Measurements from ENCODE around the gene ADPRHL1. TPM values are rescaled to one million over a fixed set of nuclear protein-coding genes. Genes with fewer than 3 reads are reported as not detected.
"Not testable (repeated sequence)": the region's sequence is repeated elsewhere in the genome, so short reads cannot be mapped to it uniquely, and the experiment has no call there.

Gene ADPRHL1
- total RNA-seq, 2 donors from 2014 or later = 1.6 to 2.9 TPM

GRCh38 chr13:113452466-113452865 lies 822 bp downstream of the ADPRHL1 start:
- peaks cover 4% of the 10 kb centered on the region for H3K4me1 Mint-ChIP-seq
- H3K36me3 ChIP-seq (ENCODE audit: control insufficient read depth, insufficient read depth, low read length) = peaks cover 31% of the 10 kb centered on the region
- H3K27ac Mint-ChIP-seq = no peak overlapping the region
- H3K9me3 ChIP-seq (ENCODE audit: control insufficient read depth, low read length) = no peaks in the 10 kb centered on the region
- no peaks in the 10 kb centered on the region for H3K27me3 ChIP-seq (ENCODE audit: control insufficient read depth, insufficient read depth, low read length, poor library complexity, severe bottlenecking)
- no peak overlapping the region for H3K4me3 ChIP-seq (ENCODE audit: low read length)
- no peak overlapping the region for H3K4me3 Mint-ChIP-seq
- peaks cover 1% of the 10 kb centered on the region for H3K9me3 Mint-ChIP-seq
- H3K4me1 ChIP-seq (ENCODE audit: control insufficient read depth, insufficient read depth, low read length) = no peaks in the 10 kb centered on the region
- H3K27ac ChIP-seq (ENCODE audit: low read depth, low read length) = no peak overlapping the region
- H3K9ac ChIP-seq (ENCODE audit: extremely low read depth, low read length, poor library complexity, severe bottlenecking) = no peak overlapping the region
- DNase-seq = no peak
- TF ChIP-seq CTCF (conservative IDR thresholded peaks at IDR 0.05) = no peak
- WGBS, 2 experiments (ENCODE audit: insufficient coverage in 1 of 2, insufficient read length in 1 of 2) = 91 to 100% methylated on average over 4 of the region's 4 CpGs
- H3K27me3 Mint-ChIP-seq (ENCODE audit: insufficient read depth) = no peaks in the 10 kb centered on the region
- peaks cover 53% of the 10 kb centered on the region for H3K36me3 Mint-ChIP-seq (ENCODE audit: low read depth)

DNA sequence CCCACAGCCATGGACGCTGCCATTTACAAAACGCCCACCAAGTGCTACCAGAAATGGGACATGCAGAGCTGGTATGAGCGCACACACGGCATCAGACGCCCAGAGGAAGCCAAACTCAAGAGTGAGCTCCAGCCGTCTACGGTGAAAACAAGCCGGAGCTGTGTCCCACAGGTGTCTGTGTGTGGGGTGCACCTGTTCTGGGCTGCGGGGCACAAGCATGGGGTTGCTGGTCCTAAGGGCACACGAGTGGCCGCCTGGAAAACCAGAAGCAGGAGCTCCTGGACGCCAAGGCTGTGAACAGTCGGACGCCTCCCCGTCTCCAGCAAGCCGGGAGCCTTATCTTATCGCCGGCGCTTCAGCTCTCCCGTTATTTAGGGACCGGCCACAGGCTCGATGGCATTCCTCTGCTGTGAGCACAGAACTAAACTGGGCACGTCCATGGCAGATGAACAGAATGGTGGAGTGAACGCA lies 1.3 kb downstream of the ADPRHL1 start:
- no peak overlapping the region for H3K4me3 Mint-ChIP-seq
- 96 to 99% methylated on average over 17 to 24 of the region's 24 CpGs for WGBS, 2 experiments (ENCODE audit: insufficient coverage in 1 of 2, insufficient read length in 1 of 2)
- no peaks in the 10 kb centered on the region for H3K4me1 ChIP-seq (ENCODE audit: control insufficient read depth, insufficient read depth, low read length)
- H3K36me3 ChIP-seq (ENCODE audit: control insufficient read depth, insufficient read depth, low read length) = peaks cover 27% of the 10 kb centered on the region
- peaks cover 52% of the 10 kb centered on the region for H3K36me3 Mint-ChIP-seq (ENCODE audit: low read depth)
- H3K27ac Mint-ChIP-seq = no peak overlapping the region
- H3K4me3 ChIP-seq (ENCODE audit: low read length) = no peak overlapping the region
- no peak for DNase-seq
- H3K27ac ChIP-seq (ENCODE audit: low read depth, low read length) = no peak overlapping the region
- no peak overlapping the region for H3K9ac ChIP-seq (ENCODE audit: extremely low read depth, low read length, poor library complexity, severe bottlenecking)
- H3K27me3 Mint-ChIP-seq (ENCODE audit: insufficient read depth) = no peaks in the 10 kb centered on the region
- no peaks in the 10 kb centered on the region for H3K9me3 ChIP-seq (ENCODE audit: control insufficient read depth, low read length)
- H3K4me1 Mint-ChIP-seq = peaks cover 4% of the 10 kb centered on the region
- peaks cover 1% of the 10 kb centered on the region for H3K9me3 Mint-ChIP-seq
- no peaks in the 10 kb centered on the region for H3K27me3 ChIP-seq (ENCODE audit: control insufficient read depth, insufficient read depth, low read length, poor library complexity, severe bottlenecking)
- no peak for TF ChIP-seq CTCF (conservative IDR thresholded peaks at IDR 0.05)

DNA sequence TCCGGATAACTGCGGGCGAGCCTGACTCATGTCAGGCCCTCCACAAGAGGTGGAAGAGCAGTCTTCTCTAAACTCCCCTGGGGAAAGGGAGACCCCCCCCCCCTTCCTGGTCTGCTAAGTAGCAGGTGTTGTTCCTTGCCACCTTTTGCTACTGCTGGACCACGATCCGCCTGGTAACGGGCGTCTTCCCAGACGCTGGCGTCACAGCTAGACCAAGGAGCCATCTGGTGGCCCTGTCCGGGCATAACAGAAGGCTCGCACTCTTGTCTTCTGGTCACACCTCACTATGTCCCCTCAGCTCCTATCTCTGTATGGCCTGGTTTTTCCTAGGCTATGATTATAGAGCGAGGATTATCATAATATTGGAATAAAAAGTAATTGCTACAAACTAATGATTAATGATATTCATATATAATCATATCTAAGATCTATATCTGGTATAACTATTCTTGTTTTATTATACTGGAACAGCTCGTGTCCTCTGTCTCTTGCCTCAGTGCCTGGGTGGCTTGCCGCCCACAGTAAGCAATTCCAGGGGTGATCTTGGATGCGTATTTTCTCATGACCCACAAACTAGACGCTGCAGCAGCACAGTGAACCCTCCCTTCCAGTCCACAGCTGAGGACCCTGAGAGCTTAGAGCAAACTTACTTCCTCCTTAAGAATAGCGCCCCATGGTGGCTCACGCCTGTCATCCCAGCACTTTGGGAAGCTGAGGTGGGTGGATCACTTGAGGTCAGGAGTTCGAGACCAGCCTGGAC lies 2.2 kb downstream of the ADPRHL1 start:
- not testable (repeated sequence) for H3K4me3 ChIP-seq (ENCODE audit: low read length); H3K27ac ChIP-seq (ENCODE audit: low read depth, low read length); H3K4me1 ChIP-seq (ENCODE audit: control insufficient read depth, insufficient read depth, low read length); H3K9ac ChIP-seq (ENCODE audit: extremely low read depth, low read length, poor library complexity, severe bottlenecking); H3K4me3 Mint-ChIP-seq; H3K4me1 Mint-ChIP-seq; H3K9me3 Mint-ChIP-seq; H3K9me3 ChIP-seq (ENCODE audit: control insufficient read depth, low read length); H3K27me3 Mint-ChIP-seq (ENCODE audit: insufficient read depth); H3K27me3 ChIP-seq (ENCODE audit: control insufficient read depth, insufficient read depth, low read length, poor library complexity, severe bottlenecking)
- 82% methylated on average over 4 to 17 of the region's 19 CpGs for WGBS, 2 experiments (ENCODE audit: insufficient coverage in 1 of 2, insufficient read length in 1 of 2)
- peak; percentile 59 for TF ChIP-seq CTCF (conservative IDR thresholded peaks at IDR 0.05)
- Mint-ChIP-seq H3K27ac (peak overlapping the region; percentile 70), H3K36me3 (ENCODE audit: low read depth) (peaks cover 47% of the 10 kb centered on the region)
- H3K36me3 ChIP-seq (ENCODE audit: control insufficient read depth, insufficient read depth, low read length) = peaks cover 20% of the 10 kb centered on the region
- peak; percentile 77 for DNase-seq

DNA sequence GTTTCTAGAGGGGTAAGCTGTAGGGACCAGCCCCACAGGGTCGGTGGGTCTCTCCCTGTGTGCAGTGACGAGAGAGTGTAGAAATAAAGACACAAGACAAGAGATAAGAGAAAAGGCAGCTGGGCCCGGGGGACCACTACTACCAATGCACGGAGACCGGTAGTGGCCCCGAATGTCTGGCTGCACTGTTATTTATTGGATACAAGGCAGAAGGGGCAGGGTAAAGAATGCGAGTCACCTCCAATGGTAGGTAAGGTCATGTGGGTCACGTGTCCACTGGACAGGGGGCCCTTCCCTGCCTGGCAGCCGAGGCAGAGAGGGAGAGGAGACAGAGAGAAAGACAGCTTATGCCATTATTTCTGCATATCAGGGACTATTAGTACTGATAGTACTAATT lies 2.9 kb downstream of the ADPRHL1 start:
- peaks cover 40% of the 10 kb centered on the region for H3K36me3 Mint-ChIP-seq (ENCODE audit: low read depth)
- not testable (repeated sequence) for DNase-seq; H3K4me1 Mint-ChIP-seq; H3K4me3 ChIP-seq (ENCODE audit: low read length); H3K4me3 Mint-ChIP-seq; H3K9ac ChIP-seq (ENCODE audit: extremely low read depth, low read length, poor library complexity, severe bottlenecking); H3K9me3 ChIP-seq (ENCODE audit: control insufficient read depth, low read length); H3K27ac ChIP-seq (ENCODE audit: low read depth, low read length); H3K27ac Mint-ChIP-seq; H3K9me3 Mint-ChIP-seq; H3K27me3 Mint-ChIP-seq (ENCODE audit: insufficient read depth); H3K27me3 ChIP-seq (ENCODE audit: control insufficient read depth, insufficient read depth, low read length, poor library complexity, severe bottlenecking); H3K4me1 ChIP-seq (ENCODE audit: control insufficient read depth, insufficient read depth, low read length)
- peaks cover 14% of the 10 kb centered on the region for H3K36me3 ChIP-seq (ENCODE audit: control insufficient read depth, insufficient read depth, low read length)
- WGBS, 2 experiments (ENCODE audit: insufficient coverage in 1 of 2, insufficient read length in 1 of 2) = 95 to 98% methylated on average over 6 to 7 of the region's 9 CpGs
